Lung microvascular endothelial cell (primary cell): Measurements from ENCODE around the gene MST1R. TPM values are rescaled to one million over a fixed set of nuclear protein-coding genes. Genes with fewer than 3 reads are reported as not detected.
"Not testable (repeated sequence)": the region's sequence is repeated elsewhere in the genome, so short reads cannot be mapped to it uniquely, and the experiment has no call there.

ENCODE experiments used
- DNase-seq, 2 donors: peaks; one replicate each; pipeline versions ENCODE4 v3.0.0 to v3.0.0-alpha.2; 2010; ENCODE audit warnings: low read depth in 2 of 2
- total RNA-seq: library from RNA; depleted of rRNA; stranded (reverse); fragments of >200 nt; gene quantifications from 2 replicates; pipeline ENCODE4 v1.2.1, GENCODE V29; 2014

The MST1R gene
- total RNA-seq, 1 donor from 2014 or later: under 0.01 TPM

DNA sequence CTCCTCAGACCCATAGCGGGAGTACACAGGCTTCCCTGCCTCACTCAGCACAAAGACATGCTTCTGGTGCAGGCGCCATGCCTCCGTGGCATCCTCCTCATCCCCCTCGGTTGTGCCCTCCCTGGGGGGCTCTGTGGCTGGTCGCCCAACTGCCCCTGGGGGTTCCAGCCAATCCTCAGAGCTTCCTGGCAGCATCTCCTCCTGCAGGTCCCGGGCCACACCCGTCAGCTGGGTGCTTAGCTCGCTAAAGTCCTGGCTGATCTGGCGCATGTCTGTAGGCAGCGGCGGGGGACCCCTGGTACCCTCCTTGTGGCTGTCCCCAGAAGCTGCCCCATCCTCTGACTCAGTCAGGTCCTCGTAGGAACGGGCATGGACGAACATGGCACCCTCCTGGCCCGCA lies 7.9 kb upstream of the MST1R start:
- DNase-seq: no peak

- no peak for DNase-seq
These were observed 7.4 kb upstream of the MST1R start for GRCh38 chr3:49911124-49911420.

DNA sequence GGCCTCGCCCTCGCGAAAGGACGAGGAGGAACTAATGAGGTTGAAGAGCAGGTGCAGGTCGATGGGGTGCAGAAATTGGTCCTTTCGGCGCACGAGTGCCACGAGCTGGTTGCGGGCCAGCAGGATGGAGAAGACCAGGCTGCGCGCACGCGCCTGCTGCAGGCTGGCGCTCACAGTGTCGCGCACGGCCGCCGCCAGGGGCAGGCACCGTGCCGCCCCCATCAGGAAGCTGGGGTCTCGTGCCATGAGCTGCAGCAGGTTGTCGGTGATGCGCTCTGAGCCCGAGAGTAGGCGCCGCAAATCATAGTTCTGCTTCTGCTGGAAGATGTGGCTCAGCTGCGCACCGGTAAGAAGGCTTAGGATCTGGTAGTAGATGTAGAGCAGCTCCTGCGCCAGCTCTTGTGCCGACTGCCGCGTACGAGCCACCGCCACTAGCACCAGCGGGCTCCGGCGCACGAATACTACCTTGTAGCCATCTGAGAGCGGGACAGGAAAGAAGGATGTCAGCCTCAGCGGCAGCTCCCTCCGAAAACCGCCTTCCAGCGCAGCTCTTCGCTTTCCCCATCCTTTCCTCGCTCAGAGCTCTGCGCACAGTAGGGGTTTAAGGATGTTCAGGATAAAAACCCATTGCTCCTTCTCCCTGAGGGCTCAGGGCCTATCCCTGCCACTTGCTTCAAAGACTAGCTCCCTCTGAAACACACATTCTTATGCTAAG lies 6.9 kb upstream of the MST1R start:
- DNase-seq: no peak

GRCh38 chr3:49908373-49909199 lies 4.9 kb upstream of the MST1R start:
- no peak for DNase-seq

- DNase-seq: peak; percentile 58
These were observed 2.5 kb upstream of the MST1R start for GRCh38 chr3:49906073-49906743.

DNA sequence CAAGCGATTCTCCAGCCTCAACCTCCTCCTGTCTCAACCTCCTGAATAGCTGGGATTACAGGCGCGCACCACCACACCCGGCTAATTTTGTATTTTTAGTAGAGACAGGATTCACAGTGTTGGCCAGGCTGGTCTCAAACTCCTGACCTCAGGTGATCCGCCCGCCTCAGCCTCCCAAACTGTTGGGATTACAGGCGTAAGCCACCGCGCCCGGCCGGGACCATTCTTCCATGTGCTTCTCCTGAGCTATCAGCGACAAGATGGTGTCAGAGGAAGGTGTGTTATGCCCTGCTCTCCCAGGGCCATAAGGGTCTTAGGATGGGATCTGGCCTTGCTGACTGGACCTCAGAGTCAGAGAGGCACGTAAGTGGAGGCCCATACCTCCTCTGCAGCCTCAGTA lies 775 bp upstream of the MST1R start:
- not testable (repeated sequence) for DNase-seq

DNA sequence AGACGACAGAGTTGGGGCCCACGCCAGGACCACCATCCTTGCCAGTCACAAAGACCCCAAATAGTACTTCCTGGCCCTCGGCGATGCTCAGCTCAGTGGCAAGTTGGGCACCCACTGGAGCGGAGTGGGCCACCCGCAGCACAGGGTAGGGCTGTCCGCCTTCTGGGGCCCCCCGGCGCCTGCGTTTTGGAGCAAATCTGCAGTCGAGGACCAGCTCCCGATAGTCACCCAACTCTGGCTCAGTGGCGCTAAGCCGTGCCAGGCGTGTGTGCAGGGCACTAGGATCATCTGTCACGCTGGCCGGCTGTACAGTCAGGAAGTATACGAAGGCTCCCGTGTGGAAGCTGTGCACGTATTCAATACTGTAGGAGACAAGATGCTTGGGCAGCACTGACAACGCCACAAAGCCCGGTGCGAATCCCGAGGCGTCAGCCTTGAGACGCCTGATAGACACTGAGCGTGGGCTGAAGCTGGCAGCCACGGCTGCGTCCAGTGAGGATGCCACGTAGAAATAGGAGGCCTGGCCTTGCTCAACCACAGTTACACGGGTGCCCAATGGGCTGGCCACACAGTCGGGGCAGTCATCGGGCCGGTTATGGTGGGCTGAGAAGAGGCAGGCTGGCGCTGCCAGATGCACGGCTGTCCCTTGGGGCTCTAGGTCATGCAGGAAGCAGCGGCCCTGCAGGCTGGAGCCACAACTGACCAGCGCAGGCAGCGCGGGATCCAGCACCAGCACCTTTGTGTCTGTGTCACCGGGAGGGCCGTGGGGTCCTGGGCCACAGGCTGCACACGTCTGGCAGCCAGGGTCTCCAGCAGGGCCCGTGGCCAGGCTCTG lies 945 bp downstream of the MST1R start:
- DNase-seq: no peak

DNA sequence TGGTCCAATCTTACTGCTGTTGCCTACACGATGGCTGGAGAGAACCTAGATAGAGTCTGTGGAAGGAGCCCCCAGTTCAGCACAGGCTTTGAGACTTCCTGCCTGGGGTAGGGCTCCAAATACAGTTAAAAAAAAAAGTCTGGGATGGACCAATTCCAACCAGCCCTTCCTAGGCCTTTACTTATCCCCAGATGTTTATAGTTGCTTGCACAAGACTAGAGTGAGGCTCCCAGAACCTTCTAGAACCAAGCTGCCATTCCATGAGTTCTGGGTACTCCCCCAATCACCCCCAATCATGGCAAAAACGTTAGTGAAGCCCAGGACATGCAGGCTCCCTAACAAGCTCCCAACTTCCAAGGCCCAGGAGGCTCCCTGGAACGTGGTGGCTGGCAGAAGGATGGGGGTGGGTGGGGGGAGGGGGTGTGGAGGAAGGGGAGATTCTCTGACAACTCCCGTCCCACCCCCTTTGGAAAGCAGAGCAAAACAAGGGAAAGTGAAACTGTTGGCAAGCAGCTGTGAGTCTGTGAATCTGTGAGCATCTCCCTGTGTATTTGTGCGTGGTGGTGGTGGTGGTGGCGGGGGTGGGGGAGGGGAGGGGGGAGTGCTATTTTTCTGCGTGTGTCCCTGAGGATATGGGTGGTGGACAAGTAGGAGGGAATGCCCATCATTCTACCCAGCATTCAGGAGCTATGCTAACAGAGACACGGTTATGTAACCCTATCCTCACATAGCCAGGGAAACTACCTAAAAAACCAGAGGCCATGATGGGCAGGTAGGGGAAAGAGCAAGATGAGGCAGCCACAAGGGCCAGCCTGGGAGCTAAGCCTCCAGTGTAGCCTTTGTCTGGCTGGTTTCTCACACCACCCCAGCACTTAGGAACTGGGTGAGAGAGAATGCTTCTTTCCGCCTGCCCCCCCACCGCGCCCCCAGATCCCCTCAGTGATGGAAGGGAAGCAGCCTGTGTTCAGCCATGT lies 2.0 kb downstream of the MST1R start:
- DNase-seq: no peak

GRCh38 chr3:49900491-49901153 lies 3.1 kb downstream of the MST1R start:
- DNase-seq: peak in 1 of 2 donors; percentile 13

- DNase-seq: peak in 1 of 2 donors; percentile 47
These were observed 3.9 kb downstream of the MST1R start for GRCh38 chr3:49899815-49900214.

DNA sequence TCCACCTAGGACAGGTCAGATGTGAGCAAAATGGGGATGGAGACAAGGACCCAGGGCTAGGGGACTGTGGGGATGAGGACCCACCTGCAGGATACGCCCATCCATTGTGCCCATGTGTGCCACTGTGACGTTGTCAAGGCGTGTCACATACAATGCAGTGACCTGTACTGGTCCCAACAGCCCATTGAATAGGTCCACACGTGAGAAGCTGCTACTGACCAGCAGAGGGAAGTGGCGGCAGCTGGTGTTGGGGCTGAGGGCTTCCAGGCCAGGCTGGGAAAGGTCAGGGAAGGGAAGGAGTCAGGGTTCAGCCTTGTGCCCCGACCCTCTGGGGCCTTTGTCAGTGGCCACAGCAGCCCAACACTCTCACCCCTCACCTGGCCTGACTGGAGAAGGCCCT lies 4.7 kb downstream of the MST1R start:
- no peak for DNase-seq

DNA sequence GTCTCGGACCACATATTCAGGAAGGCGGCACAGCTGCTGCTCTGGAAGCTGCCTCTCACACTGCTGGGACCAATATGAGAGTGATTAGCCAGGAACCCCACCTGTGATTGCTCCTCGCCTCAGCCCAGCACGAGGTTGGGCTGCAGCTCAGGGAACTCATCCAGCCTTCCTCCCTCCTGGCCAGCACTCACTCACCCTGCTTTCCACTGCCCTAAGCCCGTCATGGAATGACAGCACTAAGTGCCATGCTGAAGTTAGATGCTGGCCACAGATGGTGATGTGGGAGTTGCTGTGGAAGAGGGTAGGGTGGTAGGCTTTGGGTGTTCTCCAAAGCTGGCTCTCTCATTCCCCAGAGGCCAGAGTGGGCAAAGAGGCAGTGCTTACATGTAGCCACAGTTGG lies 7.3 kb downstream of the MST1R start:
- DNase-seq: no peak

GRCh38 chr3:49895791-49896190 lies 7.9 kb downstream of the MST1R start:
- no peak for DNase-seq

DNA sequence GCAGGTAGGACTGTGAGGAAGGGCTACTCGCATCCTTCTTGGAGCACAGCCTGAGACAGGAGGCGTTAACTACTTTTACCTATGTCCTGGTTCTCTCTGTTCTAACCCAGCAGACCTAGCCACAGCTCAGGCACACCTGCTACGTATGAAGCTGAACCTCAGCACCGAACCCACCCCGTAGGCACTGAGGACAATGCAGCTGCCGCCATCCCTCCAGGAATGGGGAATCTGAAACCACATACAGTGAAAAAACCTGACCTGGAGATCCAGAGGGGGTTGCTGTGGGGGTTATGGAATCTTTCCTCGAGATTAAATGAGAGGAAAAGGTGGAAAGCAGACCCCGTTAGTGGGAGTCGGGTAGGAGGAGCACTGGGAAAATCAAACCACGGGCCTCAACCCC lies 14.4 kb downstream of the MST1R start:
- no peak for DNase-seq

- no peak for DNase-seq
These were observed 16.8 kb downstream of the MST1R start for GRCh38 chr3:49886922-49887265.

DNA sequence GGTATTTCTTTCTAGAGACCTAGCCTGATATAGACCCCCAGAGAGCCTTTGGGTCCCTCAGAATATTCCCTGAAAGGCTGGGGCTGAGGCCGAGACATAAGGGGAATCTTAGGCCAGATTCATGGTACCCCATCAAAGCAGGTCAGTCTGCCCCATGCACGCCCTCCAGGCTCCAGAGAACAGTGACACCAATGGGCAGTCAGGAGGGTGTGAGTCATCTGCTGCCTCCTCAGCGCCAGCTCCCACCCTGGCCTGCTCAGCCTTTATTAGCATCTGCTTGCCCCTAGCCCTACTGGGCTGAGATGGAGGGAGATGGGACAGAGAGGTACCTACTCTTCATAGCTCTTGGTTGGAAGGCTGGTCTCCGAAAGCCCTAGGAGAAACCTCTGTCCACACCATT lies 19.7 kb downstream of the MST1R start:
- no peak for DNase-seq

DNA sequence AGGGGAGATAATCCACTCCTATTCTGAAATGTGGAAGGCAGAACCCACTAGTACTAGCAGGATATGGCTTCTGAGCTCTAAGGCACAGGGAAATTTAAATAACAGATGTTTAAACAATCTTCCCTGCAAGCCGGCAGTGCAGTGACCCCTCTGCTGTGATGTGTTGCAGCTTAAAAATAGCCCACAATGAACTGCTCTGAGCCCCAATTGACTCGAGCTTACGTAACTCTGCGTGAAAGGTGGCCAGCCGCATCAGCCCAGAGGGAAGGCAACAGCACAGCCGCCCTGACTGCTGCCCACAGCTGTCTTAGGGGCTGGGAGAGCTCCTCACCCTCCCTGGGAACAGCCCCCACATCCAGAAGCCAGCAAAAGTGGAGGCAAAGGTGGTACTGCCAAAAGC lies 21.5 kb downstream of the MST1R start:
- DNase-seq: no peak

GRCh38 chr3:49880581-49881315 lies 22.9 kb downstream of the MST1R start:
- no peak for DNase-seq

DNA sequence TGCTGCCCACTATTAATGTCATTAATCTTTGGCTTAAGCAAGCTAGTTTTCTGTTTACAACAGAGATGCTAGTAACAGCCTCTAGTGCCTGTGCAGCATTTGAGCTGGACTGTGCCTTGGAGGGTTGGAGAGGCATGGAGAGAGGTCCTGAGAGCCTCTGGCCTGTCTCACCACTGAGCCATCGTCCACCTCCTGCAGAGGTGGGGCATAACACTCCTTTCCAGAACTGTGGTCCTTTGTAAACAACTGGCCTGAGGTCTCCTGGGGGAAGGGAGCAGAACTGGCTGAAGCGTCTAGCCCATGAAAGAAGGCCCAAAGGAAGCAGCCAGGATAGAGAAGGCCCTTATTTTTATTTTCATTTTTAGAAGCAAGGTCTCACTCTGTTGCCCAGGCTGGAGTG lies 24.0 kb downstream of the MST1R start:
- no peak for DNase-seq
